Endothelial cell of umbilical vein (primary cell): ENCODE measurements around the gene ITGA1. TPM values are rescaled to one million over a fixed set of nuclear protein-coding genes. Genes with fewer than 3 reads are reported as not detected.

Experiments used
- BruUV-seq: library from RNA; stranded (reverse); fragments of 400-500 nt; replicated peaks from 2 replicates; lab custom pipeline; 2021; lab: Mats Ljungman, UMichigan
- CTCF ChIA-PET: fragments of 300-600, 350-600 bp; sonication (Branson Sonifier 250); formaldehyde crosslinking; loops from one replicate; lab custom pipeline; 2021; ENCODE audit warnings: antibody characterized with exemption, inconsistent platforms; lab: Charles Lee
- POLR2A ChIA-PET: fragments of 300-600, 350-600 bp; sonication (Branson Sonifier 250); formaldehyde crosslinking; loops from one replicate; lab custom pipeline; 2021; ENCODE audit warnings: antibody characterized with exemption, inconsistent platforms; lab: Charles Lee
- DNase-seq: peaks from one replicate; pipeline ENCODE4 v3.0.0-alpha.2; 2011; ENCODE audit warnings: low read depth, low spot score
- FAIRE-seq: peaks from 2 replicates; lab custom pipeline; 2011; peaks lifted over from hg19 to GRCh38; lab: Jason Lieb, UNC
- H2AFZ ChIP-seq: 2 replicates; pipeline ENCODE4 v1.6.0; 2012; ENCODE audit warnings: low read depth, low read length, control low read depth, inconsistent platforms
- H3K27ac ChIP-seq: 2 replicates; pipeline ENCODE4 v1.5.1; 2011; ENCODE audit warnings: low read depth, mild to moderate bottlenecking, control low read depth, low read length, moderate library complexity; ENCODE audit not compliant: insufficient read depth
- H3K27me3 ChIP-seq, 2 experiments: 2 replicates each; pipeline versions ENCODE4 v1.6.0 to v1.6.1; 2011; ENCODE audit warnings: low read length in 2 of 2, mixed read lengths in 1 of 2; ENCODE audit not compliant: control insufficient read depth in 2 of 2, insufficient read depth in 2 of 2
- H3K36me3 ChIP-seq, 2 experiments: 2 replicates in 1 of 2; 3 replicates in 1 of 2; pipeline ENCODE4 v1.5.1; 2011; ENCODE audit warnings: low read length in 2 of 2, mild to moderate bottlenecking in 1 of 2, moderate library complexity in 1 of 2; ENCODE audit not compliant: control insufficient read depth in 2 of 2, insufficient read depth in 2 of 2; ENCODE audit errors: extremely low read depth in 1 of 2
- H3K4me1 ChIP-seq: 3 replicates; pipeline ENCODE4 v1.5.1; 2011; ENCODE audit warnings: mild to moderate bottlenecking, low read length; ENCODE audit not compliant: control insufficient read depth, insufficient read depth; ENCODE audit errors: extremely low read depth
- H3K4me2 ChIP-seq: 2 replicates; pipeline ENCODE4 v1.6.1; 2011; ENCODE audit warnings: low read length, control low read depth, mixed read lengths; ENCODE audit not compliant: insufficient read depth
- H3K4me3 ChIP-seq, 3 experiments: fragments of 200-600 bp in 1 of 3; sonication (generic), shearing (Covaris generic) in 1 of 3; replicated peaks in 1 of 3; 2 replicates each; pipeline ENCODE4 v1.5.1; 2011 to 2016; ENCODE audit warnings: control low read depth in 3 of 3, low read length in 3 of 3, mild to moderate bottlenecking in 2 of 3, inconsistent platforms in 1 of 3, low read depth in 1 of 3, moderate library complexity in 1 of 3; ENCODE audit not compliant: insufficient read depth in 1 of 3
- H3K79me2 ChIP-seq: 2 replicates; pipeline ENCODE4 v1.6.0; 2012; ENCODE audit warnings: low read length, inconsistent platforms; ENCODE audit not compliant: control insufficient read depth, insufficient read depth
- H3K9ac ChIP-seq: replicated peaks from 2 replicates; pipeline ENCODE3; 2011; ENCODE audit warnings: low read length, control low read depth; ENCODE audit not compliant: insufficient read depth; ENCODE audit errors: extremely low read depth
- H3K9me1 ChIP-seq: replicated peaks from 3 replicates; pipeline ENCODE4 v1.6.0; 2011; ENCODE audit warnings: mild to moderate bottlenecking, low read length; ENCODE audit not compliant: control insufficient read depth, insufficient read depth; ENCODE audit errors: extremely low read depth
- H3K9me3 ChIP-seq: replicated peaks from 2 replicates; pipeline ENCODE4 v1.5.1; 2012; ENCODE audit warnings: low read length, inconsistent platforms; ENCODE audit not compliant: control insufficient read depth, insufficient read depth
- H4K20me1 ChIP-seq: replicated peaks from 2 replicates; pipeline ENCODE3; 2011; ENCODE audit warnings: mild to moderate bottlenecking, low read length; ENCODE audit not compliant: control insufficient read depth, insufficient read depth; ENCODE audit errors: extremely low read depth
- CTCF ChIP-seq, 2 donors: IDR thresholded peaks; 1 replicate in 1 of 2; 2 replicates in 1 of 2; pipeline ENCODE4 v1.5.1; 2011; ENCODE audit warnings: low read length in 2 of 2, mild to moderate bottlenecking in 2 of 2, moderate library complexity in 2 of 2, control low read depth in 1 of 2, inconsistent platforms in 1 of 2, low read depth in 1 of 2; ENCODE audit not compliant: insufficient read depth in 1 of 2; ENCODE audit errors: extremely low read depth in 1 of 2
- EZH2 ChIP-seq: IDR thresholded peaks from 2 replicates; pipeline ENCODE4 v1.6.1; 2012; ENCODE audit warnings: borderline replicate concordance, low read depth, mild to moderate bottlenecking, moderate library complexity, low read length, inconsistent platforms; ENCODE audit not compliant: severe bottlenecking
- FOS ChIP-seq: IDR thresholded peaks from 2 replicates; pipeline ENCODE4 v1.6.1; 2011; ENCODE audit warnings: mild to moderate bottlenecking, low read length, moderate library complexity, borderline replicate concordance; ENCODE audit not compliant: insufficient read depth
- GATA2 ChIP-seq: IDR thresholded peaks from 2 replicates; pipeline ENCODE4 v1.7.0; 2011; ENCODE audit warnings: low read depth, mild to moderate bottlenecking, moderate library complexity, mixed read lengths, low read length; ENCODE audit not compliant: insufficient read length, insufficient read depth
- JUN ChIP-seq: IDR thresholded peaks from 2 replicates; pipeline ENCODE4 v1.6.1; 2011; ENCODE audit warnings: borderline replicate concordance, low read depth; ENCODE audit not compliant: insufficient read length, insufficient read depth
- MAX ChIP-seq: IDR thresholded peaks from 2 replicates; pipeline ENCODE4 v1.6.1; 2011; ENCODE audit not compliant: insufficient read depth, insufficient read length
- MYC ChIP-seq: IDR thresholded peaks from one replicate; pipeline ENCODE4 v1.6.1; 2011; ENCODE audit warnings: mild to moderate bottlenecking, low read depth, low read length
- POLR2A ChIP-seq: IDR thresholded peaks from 2 replicates; pipeline ENCODE4 v1.6.1; 2012; ENCODE audit warnings: low read depth, mild to moderate bottlenecking, control low read depth, low read length
- POLR2AphosphoS5 ChIP-seq: IDR thresholded peaks from 2 replicates; pipeline ENCODE4 v1.6.1; 2012; ENCODE audit warnings: low read depth, mild to moderate bottlenecking, control low read depth, low read length, moderate library complexity; ENCODE audit not compliant: insufficient read depth
- dilution Hi-C: fragments of 300-500 bp; cut with MboI; formaldehyde crosslinking; loops from one replicate; pipeline ENCODE4 v1.15.0; 2019; ENCODE audit warnings: low sequenced_read_pairs; ENCODE audit not compliant: extremely low pct_ligation_motif_present
- intact Hi-C: fragments of 100-400 bp; cut with micrococcal nuclease; formaldehyde crosslinking; loops from one replicate; pipeline ENCODE4 v1.10.0; 2022
- polyA plus RNA-seq, 4 experiments: library from polyadenylated mRNA; depleted of rRNA in 3 of 4; stranded (reverse) in 3 of 4; unstranded in 1 of 4; fragments of >200 nt; gene quantifications; 2 replicates each; pipeline versions ENCODE4 v1.2.1 to v1.2.3, GENCODE V29; 2011 to 2012; ENCODE audit warnings: missing spikeins in 1 of 4
- total RNA-seq: library from RNA; stranded (reverse); gene quantifications from 2 replicates; pipeline ENCODE4 v1.2.3, GENCODE V29; 2021

Gene ITGA1
- total and polyA plus RNA-seq, 2 donors (not counting 3 experiments of a cell fraction or from before 2014, with no cell fraction given): 0.65 to 1.9 TPM

- no peak overlapping the region for H3K4me2 ChIP-seq
- peak overlapping the region; percentile 15 for H2AFZ ChIP-seq
- H3K36me3 ChIP-seq: no peaks in the 10 kb centered on the region
- no peaks in the 10 kb centered on the region for H4K20me1 ChIP-seq
- TF ChIP-seq CTCF (IDR thresholded peaks at IDR 0.05; ENCODE audit: extremely low read depth in 1 of 2, insufficient read depth in 1 of 2, low read depth in 1 of 2, low read length in 2 of 2) (no peak), GATA2 (no peak), POLR2A (no peak), EZH2 (no peak), MYC (no peak), JUN (no peak), MAX (no peak), FOS (no peak), POLR2AphosphoS5 (no peak)
- DNase-seq: no peak
- intact Hi-C loops (no loop called here), dilution Hi-C loops (no loop called here)
- H3K27me3 ChIP-seq: no peaks in the 10 kb centered on the region
- no peak overlapping the region for H3K9ac ChIP-seq
- H3K27ac ChIP-seq: no peak overlapping the region
- no TSS peak for BruUV-seq
- no peaks in the 10 kb centered on the region for H3K79me2 ChIP-seq
- POLR2A ChIA-PET: no interaction called here
- H3K4me3 ChIP-seq: no peak overlapping the region
- H3K4me1 ChIP-seq: peaks cover under 1% of the 10 kb centered on the region
- no peaks in the 10 kb centered on the region for H3K9me1 ChIP-seq
- peaks cover 2% of the 10 kb centered on the region for H3K9me3 ChIP-seq
- CTCF ChIA-PET: interaction anchor here (1.3 to 1.9 kb wide), 3 partner anchors 9 to 84 kb away, joined by 4 to 6 read pairs (median 4); no protein-coding TSS in a partner anchor
- no peak for FAIRE-seq
Observed at GRCh38 chr5:52831786-52832511, 44.2 kb downstream of the ITGA1 start.
